T follicular helper cell (primary cell): ENCODE data around the gene ZNF154.

Experiments used
- DNase-seq: peaks from one replicate; pipeline ENCODE4 v3.0.0-alpha.2; 2020; ENCODE audit warnings: low read depth

Gene ZNF154

DNA sequence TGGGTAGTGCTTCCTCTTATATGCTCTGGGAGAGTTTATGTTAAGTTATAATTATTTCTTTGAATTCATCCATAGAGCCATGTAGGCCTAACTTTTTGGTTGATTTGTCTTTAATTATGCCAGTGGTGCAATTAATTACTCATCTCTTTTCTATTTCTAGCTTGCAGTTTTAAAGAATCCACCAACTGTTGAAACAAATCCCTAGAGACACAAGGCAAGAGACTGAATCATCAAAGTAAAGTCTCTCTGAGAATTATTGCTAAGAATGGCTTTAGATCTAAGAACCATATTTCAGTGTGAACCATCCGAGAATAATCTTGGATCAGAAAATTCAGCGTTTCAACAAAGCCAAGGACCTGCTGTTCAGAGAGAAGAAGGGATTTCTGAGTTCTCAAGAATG is 33.1 kb downstream of the ZNF154 start:
- no peak for DNase-seq

DNA sequence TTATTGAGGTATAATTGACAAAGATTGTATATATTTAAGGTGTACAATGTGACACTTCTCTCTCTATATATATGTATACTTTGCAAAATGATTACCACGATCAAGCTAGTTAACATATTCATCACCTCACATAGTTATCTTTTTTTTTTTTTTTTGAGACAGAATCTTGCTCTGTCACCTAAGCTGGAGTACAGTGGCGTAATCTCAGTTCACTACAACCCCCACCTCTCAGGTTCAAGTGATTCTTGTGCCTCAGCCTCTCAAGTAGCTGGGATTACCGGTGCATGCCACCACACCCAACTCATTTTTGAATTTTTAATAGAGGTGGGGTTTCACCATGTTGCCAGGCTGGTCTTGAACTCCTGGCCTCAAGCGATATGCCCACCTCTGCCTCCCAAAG is 36.5 kb downstream of the ZNF154 start:
- DNase-seq = no peak

DNA sequence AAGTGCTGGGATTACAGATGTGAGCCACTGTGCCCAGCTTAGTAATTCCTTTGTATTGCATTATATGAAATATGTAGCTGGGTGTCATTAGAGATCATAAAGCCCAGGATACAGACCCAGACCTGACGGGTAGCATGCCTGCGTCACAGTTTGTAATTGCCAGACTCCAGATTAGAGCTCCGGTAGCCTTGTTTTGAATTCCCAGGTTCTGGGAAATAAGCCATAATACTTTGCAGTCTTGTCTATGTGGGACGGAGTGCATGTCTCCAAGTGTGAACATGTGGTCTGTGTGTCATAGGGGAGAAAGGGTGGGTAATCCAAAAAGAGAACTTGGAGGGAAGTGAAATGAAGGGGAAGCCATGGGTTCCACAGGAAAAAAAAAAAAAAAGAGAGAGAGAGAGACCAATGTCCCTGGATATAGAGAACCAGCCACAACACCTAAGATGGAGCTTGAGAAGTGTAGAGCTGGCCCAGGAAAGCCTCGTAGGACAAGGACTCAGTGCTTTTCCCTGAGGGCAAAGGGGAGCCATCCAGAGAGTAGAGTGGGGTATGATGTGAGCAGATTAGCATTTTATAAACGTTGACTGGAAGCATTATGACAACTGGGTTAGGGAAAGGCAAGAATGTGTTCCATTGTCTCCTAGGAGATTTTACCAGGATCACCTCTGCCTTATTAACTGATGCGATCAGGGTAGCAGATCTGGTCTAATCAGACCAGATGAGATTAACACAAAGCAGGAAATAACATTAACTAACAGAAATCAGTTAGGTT is 37.7 kb downstream of the ZNF154 start:
- no peak for DNase-seq

DNA sequence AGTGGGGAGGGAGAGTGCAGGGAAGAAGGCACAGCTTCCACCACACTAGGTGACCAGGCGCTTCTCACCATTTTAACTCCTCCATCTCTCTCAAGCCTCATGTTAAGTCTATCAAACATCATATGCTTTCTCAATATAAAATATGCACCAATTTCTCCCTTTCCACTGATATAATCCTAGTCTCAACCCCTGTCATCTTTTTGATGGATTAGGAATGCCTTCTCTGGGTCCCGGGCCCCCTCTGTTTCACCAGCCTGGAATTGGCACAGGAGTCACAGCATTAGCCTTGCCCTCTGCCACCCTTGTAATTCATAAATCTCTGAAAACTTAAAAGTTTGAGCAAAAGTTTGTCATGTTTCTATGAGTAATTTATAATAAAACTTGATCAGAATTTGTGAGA is 40.4 kb downstream of the ZNF154 start, which contains the start of gene ZSCAN4:
ZSCAN4 (plus strand) TSS at position 301 of the 400 bp plus-strand sequence. CDS start 7,211 bp downstream, outside the sequence.
- DNase-seq = no peak

DNA sequence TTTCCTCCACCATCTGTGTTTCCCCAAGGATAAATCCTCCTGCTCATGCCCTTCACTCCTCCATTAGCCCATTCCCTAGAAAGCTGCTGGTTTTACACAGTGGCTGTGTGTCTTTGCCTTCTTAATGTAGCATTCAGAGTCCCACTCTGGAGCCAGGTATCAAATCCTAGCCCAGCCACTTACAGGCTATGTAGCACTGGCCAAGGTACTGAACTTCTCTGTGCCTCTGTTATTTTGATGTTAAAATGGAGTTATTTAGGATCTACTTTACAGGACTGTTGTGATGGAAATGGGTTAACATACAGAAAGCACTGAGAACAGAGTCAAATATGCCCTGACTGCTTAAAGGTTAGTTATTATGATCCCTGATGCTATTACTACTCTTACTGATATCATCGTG is 41.8 kb downstream of the ZNF154 start:
- no peak for DNase-seq

DNA sequence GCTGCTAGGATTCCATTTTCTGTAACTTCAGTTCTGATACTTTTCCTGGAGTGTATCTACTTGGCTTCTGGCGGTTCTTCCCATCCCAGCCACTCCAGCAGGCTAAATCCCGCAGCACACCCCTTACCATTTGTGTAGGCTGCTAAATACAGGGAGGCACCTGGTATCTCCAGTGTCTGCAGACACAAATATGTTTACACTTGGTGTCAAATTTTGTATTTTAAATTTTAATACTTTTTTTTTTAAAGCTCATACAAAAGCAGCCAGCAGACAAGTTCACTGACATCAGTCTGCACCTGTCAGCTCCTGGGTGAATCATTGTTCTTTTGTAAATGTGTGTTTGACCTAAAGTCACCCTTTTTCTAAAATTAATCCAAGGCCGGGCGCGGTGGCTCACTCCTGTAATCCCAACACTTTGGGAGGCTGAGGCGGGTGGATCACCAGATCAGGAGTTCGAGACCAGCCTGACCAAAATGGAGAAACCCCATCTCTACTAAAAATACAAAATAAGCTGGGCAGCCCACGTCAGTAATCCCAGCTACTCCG is 43.7 kb downstream of the ZNF154 start:
- DNase-seq = no peak

DNA sequence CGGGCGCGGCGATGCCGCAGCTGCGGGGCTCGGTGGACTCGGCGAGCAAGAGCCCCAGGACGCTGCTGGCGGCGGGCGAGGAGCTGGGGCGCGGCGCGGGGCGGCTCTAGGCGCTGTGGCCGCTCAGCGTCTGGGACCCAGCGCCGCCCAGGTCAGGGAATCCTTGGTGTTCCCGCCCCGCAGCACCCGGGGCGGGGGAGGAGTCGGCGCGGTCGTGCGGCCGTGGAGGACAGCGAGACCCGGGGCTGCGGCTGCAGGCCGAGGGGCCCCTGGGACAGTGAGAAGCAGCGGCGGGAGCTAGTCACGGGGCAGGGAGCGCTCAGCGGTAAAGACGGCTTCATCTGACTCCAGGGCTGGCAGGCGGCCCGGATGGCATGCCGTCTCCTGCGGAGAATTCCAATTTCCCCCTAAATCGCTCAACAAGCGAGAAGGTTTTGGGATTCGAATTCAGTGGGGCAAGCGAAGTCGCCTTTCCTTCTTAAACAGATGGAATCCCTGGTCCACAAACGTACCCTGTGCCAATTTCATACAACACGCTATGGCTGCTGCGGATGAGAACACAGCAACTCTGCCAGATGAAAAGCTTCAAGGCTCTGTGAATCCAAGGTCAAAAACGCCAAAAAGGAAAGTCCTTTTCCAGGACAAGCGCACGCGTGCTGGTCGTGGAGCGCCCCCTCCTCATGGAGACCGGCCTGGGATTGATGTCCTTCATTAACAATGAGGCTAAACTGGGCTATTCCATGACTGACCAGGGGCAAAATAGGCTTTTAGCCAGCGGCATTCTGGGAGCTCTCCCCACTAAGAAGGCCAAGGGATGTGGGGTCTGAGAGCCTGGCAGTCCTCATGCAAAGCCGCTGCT is 44.5 kb downstream of the ZNF154 start:
- DNase-seq = no peak

DNA sequence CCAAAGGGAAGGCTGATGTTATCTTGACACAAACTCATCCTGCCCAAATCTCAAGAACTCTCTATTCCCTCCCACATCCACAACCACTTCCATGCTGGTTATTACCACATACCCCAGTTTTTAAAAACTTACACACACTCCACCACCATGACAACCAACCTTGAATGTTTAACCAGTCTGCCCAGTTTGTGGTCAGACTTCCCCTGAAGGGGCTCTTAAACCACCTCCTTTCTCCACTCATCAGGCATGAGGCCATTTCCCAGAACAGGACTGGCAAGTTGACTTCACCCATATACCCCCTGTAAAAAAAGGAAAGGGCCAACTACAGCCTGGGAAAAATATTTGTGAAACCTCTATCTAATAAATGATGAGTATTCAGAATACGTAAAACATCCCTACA is 52.7 kb downstream of the ZNF154 start:
- DNase-seq = no peak

DNA sequence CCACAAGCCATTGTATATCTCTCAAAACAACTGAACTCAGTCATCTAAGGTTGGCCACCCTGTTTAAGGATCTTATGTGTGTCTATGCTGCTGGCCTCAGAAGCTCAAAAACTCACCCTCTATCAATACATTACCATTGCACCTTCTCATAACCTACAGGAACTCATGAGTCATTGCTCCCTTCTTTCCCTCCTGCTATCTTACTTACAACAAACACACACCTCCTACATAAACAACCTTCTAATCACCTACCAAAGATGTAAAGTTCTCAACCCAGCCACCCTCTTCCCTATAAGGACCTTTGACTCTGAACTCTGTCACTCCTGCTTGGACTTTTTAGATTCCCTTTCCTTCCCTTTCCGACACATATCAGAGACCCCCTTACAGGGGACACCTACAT is 53.6 kb downstream of the ZNF154 start:
- no peak for DNase-seq

DNA sequence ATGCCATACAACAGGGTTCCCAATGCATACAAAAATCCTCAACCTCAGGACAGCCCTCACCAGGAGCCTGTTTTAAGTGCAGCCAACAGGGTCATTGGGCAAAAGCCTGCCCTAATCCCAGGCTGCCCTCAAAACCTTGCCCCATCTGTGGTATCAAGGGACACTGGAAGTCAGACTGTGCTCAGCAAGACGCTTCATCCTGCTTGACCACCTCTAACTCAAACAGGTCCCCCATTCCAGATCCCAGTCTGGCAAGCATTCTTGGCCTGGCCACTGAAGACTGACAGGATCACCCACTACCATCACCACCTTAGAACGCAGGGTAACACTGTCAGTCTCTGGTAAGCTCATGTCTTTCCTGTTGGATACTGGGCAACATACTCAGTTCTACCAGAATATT is 55.3 kb downstream of the ZNF154 start:
- DNase-seq = no peak

DNA sequence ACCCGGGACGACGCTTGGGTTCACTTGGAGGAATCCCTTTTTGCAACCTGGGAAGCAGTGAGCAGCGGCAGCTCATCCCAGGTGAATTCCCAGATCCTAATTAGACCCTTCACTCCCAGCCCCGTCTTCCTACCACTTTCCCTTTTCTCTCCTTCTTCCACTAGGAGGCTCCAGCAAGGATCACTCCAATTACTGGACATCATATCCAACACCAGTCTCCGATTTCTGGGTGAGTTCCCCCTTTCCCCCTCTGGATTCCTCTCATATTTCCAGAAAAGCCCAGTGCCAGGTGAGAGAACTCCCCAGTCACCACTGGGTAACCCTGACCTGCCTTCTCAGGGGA is 57.4 kb downstream of the ZNF154 start:
- no peak for DNase-seq

DNA sequence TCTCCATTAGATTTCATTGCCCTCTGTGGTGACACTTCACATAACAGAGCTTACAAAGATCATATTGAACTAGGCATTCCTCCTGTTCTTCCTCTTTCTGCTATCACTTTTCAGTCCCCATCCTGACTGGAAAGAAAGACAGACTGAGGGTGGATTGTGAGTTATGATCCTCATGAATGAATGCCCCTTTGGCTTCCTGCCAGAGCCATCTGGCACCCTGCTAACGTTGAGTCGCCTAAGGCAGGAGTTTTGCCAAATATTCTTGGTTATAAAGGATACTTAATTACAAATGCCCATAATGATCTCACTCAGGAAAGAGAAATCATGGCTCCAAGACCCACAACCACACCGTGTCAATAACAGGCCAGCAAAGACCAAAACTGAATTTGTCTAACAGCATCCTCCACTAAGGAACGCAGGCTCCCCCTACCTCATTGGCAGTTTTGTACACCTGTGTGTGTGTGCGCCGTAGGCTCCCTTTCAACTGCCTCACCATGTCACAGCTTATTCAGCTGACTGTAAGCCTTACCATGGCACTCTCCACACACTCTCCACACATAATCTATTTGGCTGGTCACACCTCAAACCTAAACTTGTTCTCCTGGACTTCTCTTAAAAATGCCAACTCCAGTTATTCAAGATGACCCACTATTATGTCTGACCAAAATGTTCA is 60.5 kb downstream of the ZNF154 start:
- DNase-seq = no peak
